GM18520 (cell line): ENCODE measurements around the gene TLCD3B.

Source experiments
- ATAC-seq: cut with Tn5 transposase; IDR thresholded peaks from one replicate; pipeline ENCODE4 v1.9.1; 2021; ENCODE audit not compliant: unreplicated experiment

The TLCD3B gene

DNA sequence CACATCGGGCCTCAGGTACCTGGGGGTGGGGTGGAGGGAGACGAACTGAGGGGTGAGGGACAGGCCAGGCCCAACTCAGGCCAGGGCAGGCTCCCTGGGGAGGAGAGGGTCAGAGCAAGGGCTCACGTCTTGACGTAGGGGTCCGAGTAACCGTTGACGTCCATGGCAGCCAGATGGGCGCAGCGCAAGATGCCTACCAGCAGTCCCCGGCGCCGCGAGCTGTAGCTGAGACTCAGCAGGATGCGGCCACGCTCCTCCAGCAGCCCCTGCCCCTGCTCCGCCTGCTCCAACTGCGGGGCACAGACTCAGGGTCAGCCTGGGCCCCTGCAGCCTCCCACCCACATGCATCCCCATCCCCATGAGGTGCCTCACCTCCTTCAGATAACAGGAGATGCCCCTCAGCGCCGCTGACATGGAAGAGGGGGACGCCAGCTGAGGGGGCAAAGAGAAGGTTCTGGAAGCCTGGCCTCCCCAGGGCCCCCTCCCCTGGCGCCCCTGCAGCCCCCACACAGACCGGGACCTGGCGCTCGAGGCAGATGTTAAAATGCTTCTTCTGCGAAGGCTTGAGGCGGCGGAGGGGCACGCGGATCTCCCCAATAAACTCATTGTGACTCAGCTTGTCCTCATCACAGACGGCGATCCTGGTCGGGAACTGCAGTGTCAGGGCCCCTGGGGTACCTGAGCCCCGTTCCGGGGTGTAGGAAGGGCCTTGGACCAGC, 24.3 kb downstream of the TLCD3B start:
- no peak for ATAC-seq

DNA sequence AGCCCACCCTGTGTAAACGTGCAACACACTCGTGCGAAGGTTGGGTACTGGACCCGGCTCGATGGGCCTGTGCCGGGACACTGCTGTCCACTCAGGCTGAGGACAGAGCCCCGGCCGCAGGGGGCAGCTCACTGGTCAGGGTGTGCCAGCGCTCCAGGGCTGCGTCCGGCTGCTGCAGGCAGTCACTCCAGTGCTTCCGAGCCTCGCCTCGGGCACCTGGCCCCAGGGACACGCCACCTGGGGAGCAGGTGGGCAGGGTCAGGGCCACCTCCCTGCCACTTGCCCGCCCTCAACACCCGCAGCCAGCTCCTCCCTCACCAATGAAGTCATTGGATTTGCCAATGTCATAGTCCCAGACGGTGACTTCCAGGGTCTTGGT, 25.0 kb downstream of the TLCD3B start:
- ATAC-seq: no peak

DNA sequence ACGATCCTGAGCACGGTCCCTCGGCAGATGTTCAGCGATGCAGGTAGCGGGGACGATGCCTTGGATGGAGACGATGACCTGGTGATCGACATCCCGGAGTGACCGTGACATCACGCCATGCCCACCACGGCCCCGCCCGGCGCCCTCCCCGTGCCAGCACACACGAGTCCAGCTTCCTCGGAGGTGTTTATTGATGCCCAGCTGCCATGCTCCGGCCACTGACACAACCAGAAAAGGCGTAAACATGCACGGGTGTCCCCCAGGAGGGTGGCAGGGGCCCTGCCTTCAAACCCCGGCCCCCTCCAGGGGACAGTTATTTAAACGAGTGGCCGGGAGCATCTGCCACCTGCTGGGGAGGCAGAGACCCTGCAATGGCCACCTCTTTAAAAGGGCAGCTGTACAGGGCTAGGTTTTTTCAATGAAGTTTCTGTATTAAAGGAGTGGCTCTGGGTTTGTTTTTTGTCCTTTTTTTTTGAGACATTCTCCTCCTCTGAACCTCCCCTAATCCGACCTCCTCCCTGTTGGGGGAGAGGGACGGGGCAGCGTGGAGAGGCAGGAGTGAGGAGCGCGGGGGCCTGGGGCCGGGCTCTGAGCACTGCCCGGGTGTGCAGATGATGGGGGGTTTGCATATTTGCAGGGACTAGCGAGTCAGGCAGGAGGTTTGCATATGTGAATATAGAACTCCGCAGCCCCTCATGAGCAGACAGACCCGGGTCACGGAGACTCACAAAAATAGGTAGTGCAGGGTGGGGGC, 25.6 kb downstream of the TLCD3B start:
- no peak for ATAC-seq

DNA sequence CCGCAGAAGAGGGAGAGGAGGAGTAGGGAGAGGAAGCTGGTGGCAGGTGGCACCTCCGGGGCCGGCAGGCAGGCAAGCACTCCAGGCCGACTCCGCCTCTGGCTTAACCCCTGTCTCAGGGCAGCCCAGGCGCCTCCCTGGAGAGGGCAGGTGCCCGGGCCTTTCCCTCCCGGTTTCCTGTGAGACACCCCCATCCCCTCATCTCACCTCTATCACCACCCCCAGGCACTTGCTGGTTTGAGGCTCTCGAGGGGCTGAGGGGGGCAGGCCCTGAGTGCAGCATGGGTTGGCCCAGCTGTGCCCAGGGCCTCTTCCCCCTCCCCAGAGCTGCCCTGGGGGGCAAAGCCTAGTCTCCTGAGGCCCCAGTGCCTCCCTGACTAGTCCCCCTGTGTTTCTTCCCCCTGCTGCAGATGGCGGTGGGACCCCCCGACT, 26.2 kb downstream of the TLCD3B start:
- no peak for ATAC-seq

DNA sequence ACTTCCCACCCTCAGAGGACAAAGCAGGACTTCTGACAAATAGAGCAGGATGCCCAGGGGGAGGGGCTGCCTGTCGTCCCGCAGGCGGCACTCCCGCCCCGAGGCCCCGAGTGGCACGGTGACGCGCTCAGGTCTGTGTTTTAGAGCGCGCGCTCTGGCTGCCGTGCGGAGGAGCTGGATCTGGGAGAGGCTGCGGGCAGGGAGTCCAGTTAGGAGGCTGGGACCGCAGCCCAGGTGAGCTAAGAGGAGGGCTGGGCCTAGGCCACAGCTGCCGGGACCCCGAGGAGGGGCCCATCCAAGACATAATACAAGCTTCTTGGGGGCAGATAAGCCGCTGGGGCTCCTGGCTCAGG, 26.7 kb downstream of the TLCD3B start:
- ATAC-seq: no peak

DNA sequence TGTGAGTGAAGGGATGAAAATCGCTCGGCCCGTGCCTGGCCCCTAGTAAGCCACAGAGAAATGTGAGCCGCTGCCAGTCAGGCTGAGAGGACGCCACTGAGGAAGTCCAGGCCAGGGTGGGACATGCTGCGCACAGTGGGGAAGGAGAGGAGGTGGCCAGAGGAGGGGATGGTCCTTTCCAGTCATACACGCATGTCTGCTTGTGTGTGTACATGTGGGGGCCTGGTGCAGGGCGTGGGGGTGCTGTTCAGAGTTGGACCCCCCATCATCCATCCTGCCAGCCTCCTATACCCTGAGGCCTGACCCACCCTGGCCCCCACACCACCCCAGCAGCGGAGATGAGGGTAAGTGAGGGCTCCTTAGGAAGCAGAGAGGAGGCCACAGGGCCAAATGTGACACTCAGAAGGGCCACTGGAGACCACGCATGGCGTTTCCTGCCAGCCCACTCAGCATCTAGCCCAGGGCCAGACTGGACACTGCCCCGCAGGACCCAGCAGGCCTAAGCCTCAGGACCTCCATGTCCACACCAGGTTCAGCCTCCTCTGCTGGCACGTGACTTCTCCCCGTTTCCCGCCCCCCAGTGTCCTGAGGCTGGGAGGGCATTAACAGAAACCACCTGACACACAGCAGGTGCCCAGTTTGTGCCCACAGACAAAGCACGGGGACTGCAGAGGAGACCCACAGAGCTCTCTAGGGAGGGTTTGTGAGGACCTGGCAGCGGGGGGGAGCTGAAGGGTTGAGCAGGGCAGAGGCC, 27.2 kb downstream of the TLCD3B start:
- no peak for ATAC-seq

DNA sequence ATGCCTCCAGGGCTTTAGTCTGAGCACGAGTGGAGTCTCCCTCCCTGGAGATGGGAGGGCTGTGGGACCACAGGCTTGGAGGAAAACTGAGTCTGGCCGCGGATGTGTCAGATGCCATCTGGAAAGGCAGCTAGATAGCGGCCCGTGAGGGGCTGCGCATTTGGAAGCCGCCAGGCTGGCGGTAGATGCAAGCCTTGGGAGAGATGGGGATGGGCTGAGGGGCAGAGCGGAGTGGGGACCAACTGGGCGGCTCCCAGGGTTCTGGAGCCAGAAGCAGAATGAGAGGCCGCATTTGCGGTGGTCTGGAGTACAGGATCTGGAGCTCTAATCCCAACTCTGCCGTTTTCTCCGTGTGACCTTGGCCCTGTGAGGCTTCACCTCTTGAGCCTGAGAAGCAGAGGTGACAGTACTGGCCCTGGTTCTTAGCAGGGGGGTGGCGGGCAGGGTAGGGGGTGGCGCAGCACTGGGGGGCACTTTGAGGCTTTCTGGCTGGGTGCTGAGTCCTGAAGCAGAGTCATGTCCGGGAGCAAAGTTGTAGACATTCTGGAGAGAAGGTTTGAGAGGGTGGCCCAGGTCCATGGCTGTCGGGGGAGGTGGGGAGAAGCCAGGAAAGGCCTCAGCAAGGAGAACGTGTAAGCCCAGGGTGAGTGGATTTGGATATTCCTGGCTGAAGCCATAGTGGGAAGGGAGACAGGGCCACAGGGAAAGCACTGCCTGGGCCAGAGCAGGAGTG, 28.3 kb downstream of the TLCD3B start:
- ATAC-seq: no peak

DNA sequence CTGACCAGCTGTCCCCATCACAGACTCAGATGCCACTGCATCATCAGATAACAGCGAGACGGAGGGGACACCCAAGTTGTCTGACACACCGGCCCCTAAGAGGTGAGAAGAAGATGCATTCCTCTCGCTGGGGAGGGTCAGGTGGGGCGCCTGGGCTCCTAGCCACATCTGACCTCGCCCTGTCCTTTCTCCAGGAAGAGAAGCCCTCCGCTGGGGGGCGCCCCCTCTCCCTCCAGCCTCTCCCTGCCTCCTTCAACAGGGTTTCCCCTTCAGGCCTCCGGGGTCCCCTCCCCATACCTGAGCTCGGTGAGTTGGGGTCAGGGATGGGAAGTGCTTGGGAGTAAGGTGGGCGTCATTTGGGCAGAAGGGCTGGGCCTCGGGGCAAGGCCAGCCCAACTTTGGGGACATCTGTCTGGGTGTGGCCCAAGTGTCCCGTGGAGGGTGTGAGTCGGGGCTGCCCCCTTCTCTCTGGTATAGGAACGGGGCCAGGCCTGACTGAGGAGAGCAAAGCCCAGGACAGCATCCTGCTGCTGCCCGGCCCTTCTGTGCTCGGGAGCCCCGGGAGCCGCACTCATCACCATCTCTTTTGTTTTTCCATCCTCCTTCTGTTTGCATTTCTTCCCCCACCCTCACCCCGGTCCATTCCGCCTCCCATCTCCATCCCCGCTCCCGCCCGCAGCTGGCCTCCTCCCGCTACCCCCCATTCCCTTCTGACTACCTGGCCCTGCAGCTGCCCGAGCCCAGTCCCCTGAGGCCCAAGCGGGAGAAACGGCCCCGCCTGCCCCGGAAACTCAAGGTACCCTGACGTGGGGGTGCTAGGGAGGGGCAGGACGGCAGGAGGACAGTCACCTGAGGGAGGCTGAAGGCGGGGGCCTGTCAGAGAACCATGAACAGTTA, 30.1 kb downstream of the TLCD3B start:
- no peak for ATAC-seq

DNA sequence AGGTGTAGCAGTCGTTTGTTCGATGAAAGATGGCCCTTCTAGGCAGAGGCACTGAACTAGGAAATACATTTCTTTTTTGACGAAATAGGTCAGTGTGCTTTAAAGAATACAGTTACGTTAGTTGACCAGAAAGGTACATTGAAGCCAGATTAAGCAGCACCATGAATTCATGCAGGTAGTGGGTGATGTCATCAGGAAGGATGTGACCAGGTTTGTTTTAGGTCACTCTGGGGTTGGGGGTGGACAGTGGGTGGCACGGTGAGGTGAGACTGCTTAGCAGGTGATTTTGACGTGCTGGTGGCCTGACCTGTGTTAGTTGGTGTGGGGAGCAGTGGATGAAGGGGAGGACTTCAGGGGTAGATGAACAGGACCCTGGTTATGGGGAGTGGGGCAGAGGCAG, 31.5 kb downstream of the TLCD3B start:
- ATAC-seq: no peak

DNA sequence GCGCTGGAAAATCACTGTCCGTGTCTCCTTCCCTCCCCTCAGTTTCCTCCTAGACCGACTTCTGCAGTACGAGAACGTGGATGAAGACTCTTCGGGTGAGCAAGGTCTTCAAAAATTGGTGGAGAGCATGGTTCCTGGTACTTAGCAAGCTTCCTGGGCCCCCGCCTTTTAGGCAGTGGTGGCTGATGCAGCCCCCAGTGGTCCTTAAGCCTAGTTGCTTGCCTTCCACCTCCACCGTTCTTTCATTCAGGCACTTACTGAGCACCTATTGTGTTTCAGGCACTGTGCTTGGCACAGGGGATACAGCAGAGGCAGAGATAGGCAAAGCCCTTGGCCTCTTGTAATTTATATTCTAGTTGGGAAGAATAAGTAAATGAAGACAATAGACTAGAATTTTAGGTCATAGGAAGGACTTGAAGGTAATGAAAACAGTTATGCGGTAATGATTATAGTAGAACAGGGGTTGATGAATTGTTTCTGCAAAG, 34.3 kb downstream of the TLCD3B start:
- no peak for ATAC-seq

DNA sequence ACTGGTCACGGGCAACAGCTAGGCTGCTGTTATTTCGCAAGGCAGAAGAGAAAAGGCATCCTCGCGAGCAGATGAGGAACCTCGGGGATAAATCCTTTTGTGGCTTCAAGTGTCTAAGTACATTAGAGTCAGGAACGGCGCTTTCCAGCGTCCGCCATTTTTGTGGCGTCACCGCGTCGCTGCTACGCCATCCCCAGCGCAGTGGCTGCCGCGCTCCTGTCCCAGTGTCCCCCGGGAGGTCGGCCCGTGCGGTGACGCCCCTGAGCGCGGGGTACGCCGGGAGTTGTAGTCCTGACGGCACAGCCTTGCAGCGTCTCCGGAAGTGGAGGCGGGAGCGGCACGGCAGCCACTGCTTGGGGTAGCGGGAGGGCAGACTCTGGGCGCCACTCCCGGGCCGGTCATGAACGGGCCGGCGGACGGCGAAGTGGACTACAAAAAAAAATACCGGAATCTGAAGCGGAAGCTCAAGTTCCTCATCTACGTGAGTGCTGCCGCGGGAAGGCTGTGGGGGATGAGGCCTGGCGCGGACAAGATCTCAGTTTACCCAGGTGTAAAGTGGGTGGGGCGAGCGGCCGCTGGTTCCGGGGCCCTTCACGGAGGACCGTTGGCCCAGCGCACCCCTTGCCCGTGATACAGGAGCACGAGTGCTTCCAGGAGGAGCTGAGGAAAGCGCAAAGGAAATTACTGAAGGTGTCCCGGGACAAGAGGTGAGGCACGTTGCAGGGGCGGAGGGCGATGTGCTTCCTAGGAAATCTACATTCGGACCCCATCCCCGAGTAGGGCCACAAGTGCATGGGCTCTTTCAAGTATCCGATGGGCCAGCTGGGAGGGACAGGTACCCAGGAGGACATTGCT, 34.9 kb downstream of the TLCD3B start, which contains the start of gene INO80E:
INO80E (plus strand) TSS at position 331 of the 855 bp plus-strand sequence; CDS start at position 401, 70 bp downstream.
- ATAC-seq: peak; percentile 94

DNA sequence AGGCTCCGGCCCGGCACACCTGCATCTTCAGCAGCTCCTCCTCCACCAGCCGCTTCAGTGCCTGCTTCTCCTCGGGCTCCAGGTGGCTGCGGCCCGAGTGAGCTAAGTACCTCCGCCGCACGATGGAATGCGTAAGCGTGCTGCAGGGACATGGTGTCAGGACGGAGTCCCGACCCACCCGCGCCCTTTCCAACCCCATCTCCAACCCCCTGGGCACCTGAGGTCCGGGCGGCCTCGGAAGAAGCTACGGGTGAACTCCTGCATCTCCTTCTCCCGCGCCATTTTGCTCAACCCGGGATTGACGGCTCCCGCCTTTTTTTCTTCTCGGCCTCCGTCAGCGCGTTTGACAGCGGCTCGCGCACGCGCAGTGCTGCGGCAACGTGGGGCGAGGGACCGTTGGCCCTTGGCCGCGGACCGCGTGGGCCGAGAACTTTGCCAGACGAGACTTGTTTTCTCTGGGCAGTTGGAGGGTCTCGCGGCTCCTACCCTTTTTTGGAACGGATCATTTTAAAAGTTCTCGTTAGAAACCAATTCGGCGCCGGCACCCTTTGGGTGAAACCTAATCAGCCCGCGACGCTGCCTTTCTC, 35.7 kb downstream of the TLCD3B start, which contains the start of gene HIRIP3:
HIRIP3 (minus strand) TSS at position 294 of the 587 bp plus-strand sequence; CDS start at position 282, 12 bp downstream.
- ATAC-seq: peak; percentile 26

DNA sequence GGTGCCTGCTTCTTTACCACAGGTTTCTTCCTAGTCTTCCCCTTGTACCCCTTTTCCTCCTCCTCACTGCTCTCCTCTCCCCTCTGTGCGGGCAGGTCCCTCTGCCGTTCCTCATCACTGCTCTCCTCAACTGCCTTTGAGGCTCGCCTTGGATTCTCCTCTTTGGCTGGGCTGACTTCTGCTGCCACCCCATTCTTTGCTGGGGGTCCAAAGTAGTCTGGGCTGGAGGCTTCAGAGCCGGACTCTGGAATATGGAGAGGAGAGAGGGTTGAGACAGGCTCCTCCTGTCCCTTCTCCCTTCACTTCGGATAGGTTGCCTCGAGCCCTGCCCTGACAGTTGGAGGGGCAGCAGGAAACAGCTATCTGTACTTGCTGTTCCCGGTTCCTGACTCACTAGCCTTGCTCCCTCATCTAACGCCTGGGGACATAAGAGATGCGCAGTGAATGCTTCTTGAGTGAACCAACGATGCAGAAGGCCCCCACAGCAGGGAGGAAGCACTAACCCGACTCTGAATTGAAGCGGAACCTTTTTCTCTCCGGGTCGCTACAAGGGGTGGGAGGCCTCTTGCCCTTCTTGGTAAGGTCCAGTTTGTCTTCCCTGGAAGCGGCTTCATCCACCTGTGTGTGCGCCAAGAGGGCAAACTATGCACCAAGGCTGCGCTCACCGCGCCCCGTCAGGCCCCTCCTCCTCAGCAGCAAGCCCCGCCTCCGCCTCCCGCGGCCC, 36.3 kb downstream of the TLCD3B start:
- peak; percentile 5 for ATAC-seq

DNA sequence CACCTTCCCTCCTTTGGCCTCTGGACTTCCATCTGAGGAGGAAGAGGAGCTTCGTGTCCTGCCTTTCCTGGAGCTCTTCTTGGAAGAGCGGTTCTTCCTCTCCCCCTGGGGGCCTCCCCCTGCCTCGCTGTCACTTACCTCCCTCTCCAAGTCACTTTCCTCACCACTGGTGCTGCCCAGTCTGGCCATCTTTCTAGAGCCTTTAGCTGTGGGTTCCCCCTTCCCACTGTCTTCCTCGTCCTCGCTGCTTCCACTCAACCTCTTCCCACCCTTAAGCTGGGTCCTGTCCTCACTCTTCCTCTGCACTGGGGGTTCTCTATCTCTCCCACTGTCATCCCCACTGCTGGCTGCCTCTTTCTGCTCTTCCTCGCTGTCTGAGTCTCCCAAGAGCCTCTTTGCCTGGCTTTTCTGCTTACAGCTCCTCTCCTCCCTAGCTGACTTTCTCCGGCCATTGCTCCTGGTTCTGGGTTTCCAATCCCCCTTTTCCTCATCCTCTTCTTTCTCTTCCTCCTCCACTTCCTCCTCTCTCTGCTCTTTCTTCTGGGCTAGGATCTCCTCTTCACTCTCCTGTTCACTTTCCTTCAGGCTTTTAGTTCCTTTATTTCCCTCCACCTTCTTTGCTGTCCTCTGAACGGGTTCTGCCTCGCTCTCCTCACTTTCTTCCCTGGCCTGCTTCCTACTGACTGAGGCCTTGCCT, 37.0 kb downstream of the TLCD3B start:
- no peak for ATAC-seq

DNA sequence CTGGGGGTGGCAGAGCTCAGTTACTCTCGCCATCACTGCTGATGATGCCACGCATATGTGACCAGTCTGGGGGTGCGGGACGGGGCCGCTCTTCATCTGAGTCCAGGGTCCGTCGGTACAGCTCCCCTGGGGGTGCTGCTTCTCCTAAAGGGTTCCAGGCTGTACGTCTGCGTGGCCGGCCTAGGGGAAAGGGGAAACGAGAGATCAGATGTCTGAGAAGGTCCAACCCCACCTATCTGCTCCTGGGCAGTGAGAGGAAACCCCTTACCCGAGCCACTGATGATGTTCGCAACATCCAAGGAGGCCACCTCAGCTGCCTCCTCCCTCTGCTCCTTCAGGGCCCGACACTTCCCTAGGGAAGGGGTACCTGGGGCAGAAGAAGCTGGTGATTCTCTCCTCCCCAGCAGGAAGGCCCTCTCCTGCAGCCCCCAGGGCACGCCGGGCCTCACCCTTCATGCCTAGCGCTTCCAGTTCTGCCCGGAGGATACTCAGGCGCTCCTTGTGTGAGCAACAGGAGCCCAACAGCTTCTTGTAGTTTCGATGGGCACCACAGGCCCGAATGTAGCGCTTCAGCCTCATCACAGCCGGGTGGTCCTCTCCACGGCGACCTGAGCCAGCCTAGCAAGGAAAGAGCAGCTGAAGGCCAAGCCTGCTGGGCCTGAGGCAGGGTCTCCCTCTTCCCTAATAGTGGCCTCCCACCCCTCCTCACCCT, 37.7 kb downstream of the TLCD3B start:
- ATAC-seq: no peak

DNA sequence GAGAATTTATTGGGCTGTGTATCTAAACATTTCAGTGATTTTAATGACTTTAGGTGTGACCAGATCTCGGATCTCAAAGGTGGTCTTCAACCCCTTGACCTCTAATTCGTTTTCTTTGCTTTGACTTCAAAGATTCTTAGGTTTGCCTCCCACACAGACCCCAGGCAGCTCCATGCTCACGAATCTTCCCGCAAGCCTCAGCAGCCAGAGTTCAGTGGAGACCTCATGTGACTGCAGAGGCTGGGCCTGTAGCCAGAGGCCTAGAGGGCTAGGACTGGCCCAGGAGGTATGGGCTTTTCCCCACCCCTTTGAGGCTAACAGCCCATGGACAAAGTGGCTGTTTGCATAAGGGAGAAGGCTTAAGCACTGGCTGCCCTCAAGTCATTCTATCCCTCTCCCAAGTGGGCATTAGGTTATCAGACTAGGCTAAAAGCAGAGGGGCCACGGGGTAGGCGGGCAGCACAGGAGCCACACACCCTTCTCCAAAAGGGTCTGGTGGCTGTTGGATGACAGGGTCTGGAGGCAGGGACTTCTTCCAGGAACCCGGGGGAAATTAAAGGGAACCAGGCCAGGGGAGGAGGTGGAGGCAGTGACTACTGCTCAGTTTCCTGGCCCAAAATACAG, 38.6 kb downstream of the TLCD3B start:
- no peak for ATAC-seq
